Panc1 (cell line): ENCODE data around the gene MAG. TPM values are rescaled to one million over a fixed set of nuclear protein-coding genes. Genes with fewer than 3 reads are reported as not detected.

Experiments
- ATAC-seq: fragments of 200-7000 bp; cut with Tn5 transposase; 2 replicates; pipeline ENCODE4 v1.9.1; 2020; ENCODE audit warnings: mild to moderate bottlenecking, moderate library complexity
- BruUV-seq: library from RNA; stranded (reverse); fragments of 400-500 nt; replicated peaks from 2 replicates; lab custom pipeline; 2021; lab: Mats Ljungman, UMichigan
- CTCF ChIA-PET: fragments of 300-600 bp; sonication (Branson Sonifier 250); formaldehyde crosslinking; loops from one replicate; lab custom pipeline; 2022; ENCODE audit warnings: antibody characterized with exemption; lab: Charles Lee
- POLR2A ChIA-PET: fragments of 300-600 bp; sonication (Branson Sonifier 250); formaldehyde crosslinking; loops from one replicate; lab custom pipeline; 2022; ENCODE audit warnings: antibody characterized with exemption; lab: Charles Lee
- DNase-seq: peaks from one replicate; pipeline ENCODE4 v3.0.0-alpha.2; 2010; ENCODE audit warnings: low read depth, low spot score
- H3K27ac ChIP-seq: 2 replicates; pipeline ENCODE4 v1.5.1; 2011; ENCODE audit warnings: mild to moderate bottlenecking, low read length, inconsistent platforms
- H3K27me3 ChIP-seq: fragments of 200-500 bp; sonication (Bioruptor generic); 2 replicates; pipeline ENCODE4 v1.6.0; 2014; ENCODE audit warnings: low read length, inconsistent platforms; ENCODE audit not compliant: control insufficient read depth, insufficient read depth
- H3K36me3 ChIP-seq: fragments of 200-500 bp; sonication (Bioruptor generic); 2 replicates; pipeline ENCODE4 v1.5.1; 2014; ENCODE audit warnings: inconsistent platforms, mild to moderate bottlenecking, low read length, moderate library complexity; ENCODE audit not compliant: control insufficient read depth, insufficient read depth
- H3K4me1 ChIP-seq: 2 replicates; pipeline ENCODE4 v1.5.1; 2011; ENCODE audit warnings: inconsistent platforms, mild to moderate bottlenecking, low read length, moderate library complexity; ENCODE audit not compliant: control insufficient read depth, insufficient read depth
- H3K4me3 ChIP-seq, 2 experiments: 2 replicates each; pipeline ENCODE4 v1.5.1; 2011 to 2012; ENCODE audit warnings: low read depth in 2 of 2, low read length in 2 of 2, mild to moderate bottlenecking in 2 of 2, inconsistent platforms in 1 of 2, moderate library complexity in 1 of 2
- H3K9me3 ChIP-seq: fragments of 200-500 bp; sonication (Bioruptor generic); 2 replicates; pipeline ENCODE4 v1.5.1; 2014; ENCODE audit warnings: low read depth, mild to moderate bottlenecking, inconsistent platforms, low read length, moderate library complexity; ENCODE audit not compliant: control insufficient read depth, insufficient read depth
- CTCF ChIP-seq: fragments of 450-650 bp; IDR thresholded peaks from 2 replicates; pipeline ENCODE4 v1.5.1; 2017; ENCODE audit warnings: mild to moderate bottlenecking
- POLR2AphosphoS5 ChIP-seq: IDR thresholded peaks from 2 replicates; pipeline ENCODE4 v1.6.1; 2012; ENCODE audit warnings: mild to moderate bottlenecking, low read depth, low read length, moderate library complexity
- REST ChIP-seq, 2 experiments: IDR thresholded peaks; 2 replicates each; pipeline ENCODE4 v1.6.1; 2011 to 2012; ENCODE audit warnings: low read depth in 2 of 2, control low read depth in 1 of 2, low read length in 1 of 2, mild to moderate bottlenecking in 1 of 2, moderate library complexity in 1 of 2; ENCODE audit not compliant: insufficient read depth in 1 of 2
- SIN3A ChIP-seq: IDR thresholded peaks from 2 replicates; pipeline ENCODE4 v1.6.1; 2012; ENCODE audit warnings: low read depth, mild to moderate bottlenecking, low read length, moderate library complexity, borderline replicate concordance; ENCODE audit not compliant: insufficient read depth
- TCF7L2 ChIP-seq: IDR thresholded peaks from 2 replicates; pipeline ENCODE4 v1.6.1; 2011; ENCODE audit warnings: mild to moderate bottlenecking, low read depth, low read length, inconsistent platforms
- in situ Hi-C: cut with HindIII; loops from 2 replicates; pipeline ENCODE4 v1.10.0; 2016; ENCODE audit warnings: low sequenced_read_pairs, low pct_unique_long_range_greater_than_20kb
- intact Hi-C: fragments of 100-400 bp; cut with micrococcal nuclease; formaldehyde crosslinking; loops from one replicate; pipeline ENCODE4 v1.10.0; 2022; ENCODE audit not compliant: unreplicated experiment
- total RNA-seq: library from RNA; stranded (reverse); gene quantifications from one replicate; pipeline ENCODE4 v1.2.1, GENCODE V29; 2021; ENCODE audit not compliant: unreplicated experiment

The MAG gene
- total RNA-seq, 1 experiment from 2014 or later = not detected

GRCh38 chr19:35331551-35332214, 39.7 kb downstream of the MAG start:
- no TSS peak for BruUV-seq
- DNase-seq (no peak), ATAC-seq (no peak)
- in situ Hi-C loops = no loop called here
- ChIA-PET POLR2A (no interaction called here), CTCF (no interaction called here)
- Histone ChIP-seq H3K4me3 (no peak overlapping the region), H3K27ac (no peak overlapping the region), H3K27me3 (no peaks in the 10 kb centered on the region), H3K4me1 (no peaks in the 10 kb centered on the region), H3K36me3 (no peaks in the 10 kb centered on the region), H3K9me3 (no peaks in the 10 kb centered on the region)
- TF ChIP-seq CTCF (no peak), SIN3A (no peak), REST (IDR thresholded peaks at IDR 0.05; ENCODE audit: insufficient read depth in 1 of 2, low read depth in 2 of 2, low read length in 1 of 2) (no peak), POLR2AphosphoS5 (no peak), TCF7L2 (no peak)
- intact Hi-C loops = no loop called here

- Histone ChIP-seq H3K27me3 (no peaks in the 10 kb centered on the region), H3K36me3 (no peaks in the 10 kb centered on the region), H3K4me3 (no peak overlapping the region), H3K9me3 (no peaks in the 10 kb centered on the region), H3K27ac (no peak overlapping the region), H3K4me1 (no peaks in the 10 kb centered on the region)
- in situ Hi-C loops = no loop called here
- no peak for DNase-seq
- ATAC-seq = no peak
- ChIA-PET POLR2A (no interaction called here), CTCF (no interaction called here)
- intact Hi-C loops = no loop called here
- no TSS peak for BruUV-seq
- TF ChIP-seq CTCF (no peak), TCF7L2 (no peak), SIN3A (no peak), POLR2AphosphoS5 (no peak), REST (IDR thresholded peaks at IDR 0.05; ENCODE audit: insufficient read depth in 1 of 2, low read depth in 2 of 2, low read length in 1 of 2) (no peak)
Measured at GRCh38 chr19:35332817-35333216, 40.9 kb downstream of the MAG start.
